ENCODE results near the gene FGF12. TPM values are rescaled to one million over a fixed set of nuclear protein-coding genes. Genes with fewer than 3 reads are reported as not detected.

The FGF12 gene
- total RNA-seq, 1 donor from 2014 or later = 4.5 TPM

DNA sequence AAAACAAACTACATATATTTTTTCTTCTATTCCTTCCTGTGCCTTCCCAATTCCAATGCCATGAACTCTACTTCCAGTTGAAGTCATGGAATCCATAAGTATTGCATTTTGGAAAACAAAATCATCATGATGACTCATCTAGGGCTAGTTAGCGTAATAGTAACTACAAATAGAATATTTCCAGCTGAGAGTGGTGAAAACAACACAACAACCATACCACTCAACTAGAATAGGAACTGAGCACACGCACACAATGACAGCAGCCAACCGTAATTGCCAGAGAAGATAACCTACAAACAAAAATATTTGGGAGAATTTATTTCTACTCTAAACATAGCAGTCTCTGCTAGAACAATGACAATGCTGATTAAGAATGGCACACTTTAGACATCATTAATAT, 225.9 kb downstream of the FGF12 start:
- DNase-seq (ENCODE audit: low spot score) = no peak

GRCh38 chr3:192496905-192497587, 230.3 kb downstream of the FGF12 start:
- DNase-seq (ENCODE audit: low spot score) = no peak

GRCh38 chr3:192494174-192494573, 233.2 kb downstream of the FGF12 start:
- no peak for DNase-seq (ENCODE audit: low spot score)

- no peak for DNase-seq (ENCODE audit: low spot score)
These were observed 236.6 kb downstream of the FGF12 start for GRCh38 chr3:192490720-192491119.

- DNase-seq (ENCODE audit: low spot score) = no peak
These were observed 237.8 kb downstream of the FGF12 start for GRCh38 chr3:192489579-192489978.

- no peak for DNase-seq (ENCODE audit: low spot score)
These were observed 240.3 kb downstream of the FGF12 start for GRCh38 chr3:192487033-192487432.

DNA sequence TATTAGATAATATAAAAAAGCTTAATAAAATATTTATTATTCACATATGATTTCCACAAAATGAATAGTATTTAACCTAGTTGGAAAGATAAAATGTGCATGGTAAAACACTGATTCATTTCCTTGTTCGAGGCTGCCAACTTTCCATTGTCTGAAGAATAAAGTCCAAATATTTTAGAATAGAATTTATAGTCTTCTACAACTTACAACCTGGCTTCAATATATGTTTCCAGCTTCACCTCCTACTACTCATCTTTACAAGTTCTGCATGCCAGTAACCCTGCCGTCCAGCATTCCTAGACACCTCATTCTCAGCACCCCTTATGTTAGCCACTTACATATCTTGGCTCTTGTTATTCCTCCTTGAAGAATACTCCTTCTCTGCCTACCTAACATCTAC, 244.5 kb downstream of the FGF12 start:
- no peak for DNase-seq (ENCODE audit: low spot score)

- no peak for DNase-seq (ENCODE audit: low spot score)
These were observed 244.9 kb downstream of the FGF12 start for GRCh38 chr3:192482391-192482790.

DNA sequence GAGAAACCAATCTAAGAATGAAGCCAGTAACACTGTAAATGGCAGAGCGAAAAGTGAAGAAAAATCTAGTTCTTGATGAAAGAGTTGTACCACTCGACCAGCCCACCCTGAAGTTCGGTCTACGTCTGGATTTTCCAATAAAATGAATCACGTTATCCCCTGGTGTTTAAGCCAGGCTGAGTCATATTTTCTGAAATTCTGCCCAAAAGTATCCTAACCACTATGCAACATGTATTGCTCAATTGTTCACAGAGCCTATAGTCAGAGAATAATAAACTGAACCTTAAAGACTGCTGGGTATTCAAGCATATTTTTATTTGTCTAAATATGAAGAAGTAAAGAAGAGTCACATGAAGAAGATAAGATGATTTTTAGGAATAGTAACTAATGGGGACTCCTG, 245.7 kb downstream of the FGF12 start:
- DNase-seq (ENCODE audit: low spot score) = no peak

DNA sequence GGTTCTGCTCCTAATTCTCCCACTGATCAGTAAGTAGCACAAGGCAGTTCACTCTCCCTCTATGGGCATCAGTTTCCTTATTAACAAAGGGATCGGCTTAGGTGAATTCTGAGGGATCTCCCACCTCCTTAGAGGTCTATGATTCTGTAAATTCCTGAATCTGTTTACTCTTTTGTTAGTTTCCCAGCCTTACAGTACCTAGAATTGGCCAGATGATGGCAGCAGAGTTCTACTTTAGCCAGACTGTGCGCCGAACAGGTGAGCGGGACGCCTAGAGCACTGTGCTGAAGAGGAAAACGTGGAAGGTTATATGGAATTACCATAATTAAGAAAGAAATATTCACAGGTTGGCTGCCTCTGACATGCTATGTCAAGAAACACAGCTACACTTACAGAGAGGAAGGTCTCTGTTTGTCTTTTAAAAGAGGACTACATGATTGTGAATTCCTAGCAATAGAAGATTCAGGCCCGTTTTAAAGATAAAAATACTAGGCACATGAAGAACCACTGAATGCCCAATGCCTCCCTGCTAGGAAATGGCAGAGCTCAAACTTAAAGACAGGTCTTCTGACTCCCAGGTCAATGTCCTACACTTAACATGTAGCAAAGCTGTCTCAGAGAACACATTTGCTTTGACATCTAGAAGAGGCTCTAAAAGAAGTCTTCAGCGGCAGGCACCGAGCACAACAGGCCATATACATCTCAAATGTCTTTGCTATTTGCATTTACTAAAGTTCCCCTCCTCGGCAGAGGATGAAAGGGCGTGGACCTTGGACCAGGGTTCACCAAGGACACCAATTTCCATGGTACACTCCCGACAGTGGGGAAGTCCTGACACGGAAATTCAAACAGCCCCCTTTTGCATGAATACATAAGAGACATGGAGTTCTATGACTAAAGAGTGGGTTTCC, 259.9 kb downstream of the FGF12 start:
- no peak for DNase-seq (ENCODE audit: low spot score)

DNA sequence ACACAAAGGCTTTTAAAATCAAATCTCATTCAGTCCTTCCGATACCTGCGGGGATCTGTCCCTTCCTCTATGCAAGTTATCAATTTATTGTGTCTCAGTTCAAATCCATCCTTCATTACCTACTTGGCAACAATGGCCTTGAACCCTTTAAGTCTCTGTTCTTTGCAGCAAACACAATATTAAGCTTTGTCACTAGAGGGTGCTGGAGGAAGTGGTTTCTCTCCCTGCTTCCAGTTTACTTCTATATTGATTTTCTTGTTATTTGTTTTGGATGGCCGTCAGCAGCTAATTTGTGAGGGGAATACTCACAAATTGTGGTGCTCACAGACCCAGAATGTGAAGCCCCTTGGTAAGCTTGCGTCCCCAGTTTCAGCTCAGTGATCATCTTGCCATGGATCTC, 278.3 kb downstream of the FGF12 start:
- no peak for DNase-seq (ENCODE audit: low spot score)

DNA sequence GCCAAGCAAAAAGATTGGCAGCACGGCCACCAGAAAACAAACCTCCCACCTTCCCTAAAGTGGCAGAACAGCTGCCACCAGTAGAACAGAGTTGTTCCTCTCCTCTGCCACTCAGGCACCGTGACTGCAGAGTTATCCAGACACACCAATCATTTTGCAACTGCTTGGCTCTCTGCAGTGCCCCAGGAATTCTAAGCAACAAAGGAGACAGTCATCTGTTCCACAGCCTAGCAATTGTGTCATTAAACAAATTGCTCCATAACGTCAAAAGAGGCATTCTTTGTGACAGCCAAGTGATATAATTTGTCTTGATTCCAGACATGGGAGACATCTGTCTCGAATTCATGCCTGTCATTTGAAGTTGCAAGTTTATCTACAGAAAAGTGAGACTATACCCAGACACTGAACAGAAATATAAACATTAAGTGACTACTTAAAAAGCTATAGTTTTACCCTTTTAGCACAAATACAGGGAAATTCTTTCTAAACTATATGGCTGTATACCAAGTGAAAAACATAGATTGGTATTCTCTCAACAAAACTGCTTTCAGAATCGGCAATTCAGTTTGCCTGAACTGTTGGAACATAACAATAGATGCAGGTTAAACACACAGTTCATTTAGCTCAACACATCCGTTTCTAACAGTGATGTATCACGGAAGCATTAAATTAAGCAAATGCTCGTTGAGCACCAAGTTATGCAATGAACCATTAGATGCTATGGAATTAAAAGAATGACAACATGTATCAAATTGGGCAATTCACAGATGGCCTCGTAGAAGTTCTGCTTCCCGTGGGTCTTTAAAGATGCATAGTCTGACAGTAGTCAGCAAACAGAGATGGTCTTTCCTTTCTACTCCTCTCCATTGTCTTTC, 281.3 kb downstream of the FGF12 start:
- no peak for DNase-seq (ENCODE audit: low spot score)

DNA sequence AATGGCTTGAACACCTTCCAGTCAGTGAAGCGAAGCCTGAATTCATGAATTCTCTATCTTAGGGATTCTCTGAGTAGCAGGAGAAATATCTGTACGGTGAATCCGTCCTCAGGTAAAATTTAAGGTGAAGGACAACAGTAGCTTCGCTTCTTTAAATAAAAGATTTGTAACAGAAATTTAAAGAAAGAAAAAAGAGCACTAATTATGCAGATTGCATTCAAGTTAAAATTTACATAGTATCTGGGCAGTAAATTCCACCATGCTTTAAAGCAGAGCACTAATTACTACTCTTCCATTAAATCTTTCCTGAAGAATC, 282.6 kb downstream of the FGF12 start:
- no peak for DNase-seq (ENCODE audit: low spot score)

DNA sequence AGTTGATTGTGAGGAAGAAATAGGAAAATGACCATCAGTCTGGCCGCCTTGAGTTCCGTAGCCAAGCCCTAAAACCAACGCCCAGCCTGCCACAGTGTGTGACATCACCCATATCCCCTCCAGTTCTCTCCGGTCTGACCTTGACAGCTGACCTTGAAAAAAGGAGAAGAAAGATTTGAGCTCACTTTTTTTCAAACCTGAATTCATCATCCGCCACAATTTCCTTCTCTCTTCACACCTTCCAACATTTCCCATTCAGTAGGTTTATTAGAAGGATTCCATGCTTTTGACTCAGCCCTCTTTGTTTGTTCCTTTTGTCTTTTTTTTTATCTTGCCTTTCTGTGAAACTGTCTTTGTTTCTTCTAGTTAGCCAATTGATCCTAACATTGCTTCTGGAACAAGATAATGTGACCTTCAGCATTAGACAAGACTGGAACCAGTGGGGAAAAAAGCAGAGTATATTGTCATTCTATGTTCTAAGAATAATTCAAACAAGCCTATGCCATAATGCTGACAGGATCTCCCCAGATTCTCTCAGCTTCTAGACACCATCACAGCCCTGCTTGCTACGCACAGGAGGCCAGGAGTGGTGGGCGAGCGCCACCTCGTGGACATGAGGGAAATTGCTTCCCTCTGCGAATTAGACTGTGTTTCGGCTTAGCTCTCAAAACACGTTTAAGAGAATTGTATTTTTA, 283.1 kb downstream of the FGF12 start:
- DNase-seq (ENCODE audit: low spot score) = no peak

GRCh38 chr3:192435241-192435640, 292.1 kb downstream of the FGF12 start:
- DNase-seq (ENCODE audit: low spot score) = no peak

DNA sequence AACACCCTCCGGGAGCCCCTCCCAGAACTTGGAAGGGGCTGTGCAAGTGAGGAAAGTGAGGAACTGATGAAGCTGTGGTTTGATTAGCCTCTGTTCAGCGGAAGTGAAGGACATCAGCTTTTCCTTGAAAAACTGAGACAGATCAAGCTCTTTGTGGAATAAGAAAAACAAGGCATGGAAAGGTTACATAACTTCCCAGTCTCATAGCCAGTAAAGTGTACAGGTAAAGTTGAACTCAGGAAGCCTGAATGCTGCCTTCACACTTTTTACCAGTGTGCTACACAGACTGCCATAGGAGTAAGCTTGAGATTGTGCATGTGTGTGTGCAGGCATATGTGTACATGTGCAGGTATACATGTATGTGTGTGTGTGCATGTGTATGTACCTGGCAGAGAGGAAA, 293.2 kb downstream of the FGF12 start:
- DNase-seq (ENCODE audit: low spot score) = no peak

- DNase-seq (ENCODE audit: low spot score) = no peak
These were observed 293.6 kb downstream of the FGF12 start for GRCh38 chr3:192433704-192434103.

- no peak for DNase-seq (ENCODE audit: low spot score)
These were observed 304.4 kb downstream of the FGF12 start for GRCh38 chr3:192422997-192423342.

- DNase-seq (ENCODE audit: low spot score) = no peak
These were observed 304.9 kb downstream of the FGF12 start for GRCh38 chr3:192422321-192422996.

DNA sequence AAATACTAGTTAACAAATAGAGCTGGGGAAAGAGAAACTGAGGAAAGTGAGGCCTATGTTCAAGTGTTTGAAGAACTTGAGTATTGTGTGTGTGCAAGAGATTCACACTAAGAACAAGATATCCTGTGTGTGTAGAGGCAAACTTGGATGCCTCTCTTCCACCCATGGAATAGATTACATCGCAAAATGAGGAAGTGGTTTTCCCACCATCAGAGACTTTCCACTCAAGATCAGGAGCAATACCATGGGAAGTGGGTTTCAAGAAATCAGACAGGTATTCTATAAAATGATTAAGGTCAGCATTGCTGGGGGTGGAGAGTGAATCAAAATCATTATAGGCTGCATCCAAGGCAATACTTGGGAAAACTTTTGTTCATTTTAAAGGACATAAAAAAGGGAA, 308.0 kb downstream of the FGF12 start:
- DNase-seq (ENCODE audit: low spot score) = no peak

- DNase-seq (ENCODE audit: low spot score) = no peak
These were observed 309.7 kb downstream of the FGF12 start for GRCh38 chr3:192417559-192418055.
